Measurements from ENCODE around the gene FAM110D. TPM values are rescaled to one million over a fixed set of nuclear protein-coding genes. Genes with fewer than 3 reads are reported as not detected.
A peak's percentile ranks its signal among the peaks of the same experiment; 100 is the strongest.

Gene FAM110D
- total RNA-seq, 1 donor from 2014 or later, result 1.0 TPM

- no peaks in the 10 kb centered on the region for H3K9me3 ChIP-seq (ENCODE audit: control insufficient read depth in 3 of 3, low read length in 3 of 3)
- no peaks in the 10 kb centered on the region for H3K27me3 ChIP-seq (ENCODE audit: control insufficient read depth in 3 of 3, insufficient read depth in 3 of 3, low read length in 3 of 3)
- peak overlapping the region; percentile 81 for H3K27ac ChIP-seq (ENCODE audit: low read depth, low read length)
- H3K9ac ChIP-seq (ENCODE audit: low read depth in 1 of 3, low read length in 3 of 3), result peak overlapping the region; percentile 70 to 83 (median 81)
- H3K4me3 ChIP-seq (ENCODE audit: low read length in 3 of 3), result peak overlapping the region; percentile 48 to 81 (median 77)
- H3K4me1 ChIP-seq (ENCODE audit: control insufficient read depth in 3 of 3, insufficient read depth in 3 of 3, low read length in 3 of 3), result peaks cover 17 to 46% (median 38%) of the 10 kb centered on the region in 3 donors
- no peaks in the 10 kb centered on the region for H3K36me3 ChIP-seq (ENCODE audit: control insufficient read depth in 3 of 3, insufficient read depth in 3 of 3, low read length in 3 of 3)
Measured at GRCh38 chr1:26162220-26162709, 3.4 kb downstream of the FAM110D start.

DNA sequence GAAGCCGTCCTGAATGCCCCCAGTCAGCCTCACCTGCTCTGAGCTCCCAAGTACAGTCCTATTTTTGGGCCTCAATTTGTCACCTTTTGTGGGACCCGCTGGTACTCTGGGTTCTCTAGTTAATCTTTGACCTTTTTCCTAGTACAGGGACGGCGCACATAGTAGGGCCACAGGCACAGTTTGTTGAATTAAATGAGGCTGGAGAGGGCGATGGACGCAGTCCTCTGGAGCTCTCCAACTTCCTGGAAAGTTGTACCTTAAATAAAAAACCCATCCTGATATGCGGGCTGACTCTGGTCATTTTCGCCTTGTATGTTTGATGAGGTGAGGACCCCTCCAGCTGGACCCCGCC, 4.8 kb downstream of the FAM110D start:
- peaks cover 17 to 37% (median 35%) of the 10 kb centered on the region in 3 donors for H3K4me1 ChIP-seq (ENCODE audit: control insufficient read depth in 3 of 3, insufficient read depth in 3 of 3, low read length in 3 of 3)
- no peak overlapping the region for H3K27ac ChIP-seq (ENCODE audit: low read depth, low read length)
- peak overlapping the region in 2 of 3 donors; percentile 46 to 64 for H3K4me3 ChIP-seq (ENCODE audit: low read length in 3 of 3)

GRCh38 chr1:26164036-26164860, 5.4 kb downstream of the FAM110D start:
- Histone ChIP-seq H3K9ac (ENCODE audit: low read depth in 1 of 3, low read length in 3 of 3) (peak overlapping the region in 2 of 3 donors; percentile 56 to 81), H3K36me3 (ENCODE audit: control insufficient read depth in 3 of 3, insufficient read depth in 3 of 3, low read length in 3 of 3) (no peaks in the 10 kb centered on the region), H3K9me3 (ENCODE audit: control insufficient read depth in 3 of 3, low read length in 3 of 3) (no peaks in the 10 kb centered on the region), H3K27me3 (ENCODE audit: control insufficient read depth in 3 of 3, insufficient read depth in 3 of 3, low read length in 3 of 3) (no peaks in the 10 kb centered on the region), H3K4me3 (ENCODE audit: low read length in 3 of 3) (peak overlapping the region in 2 of 3 donors; percentile 46 to 64), H3K4me1 (ENCODE audit: control insufficient read depth in 3 of 3, insufficient read depth in 3 of 3, low read length in 3 of 3) (peaks cover 20 to 34% (median 34%) of the 10 kb centered on the region in 3 donors), H3K27ac (ENCODE audit: low read depth, low read length) (no peak overlapping the region)

More for the DNA sequence above, 4.8 kb downstream of the FAM110D start:
- H3K9ac ChIP-seq (ENCODE audit: low read depth in 1 of 3, low read length in 3 of 3), result peak overlapping the region in 1 of 3 donors; percentile 81
- no peaks in the 10 kb centered on the region for H3K27me3 ChIP-seq (ENCODE audit: control insufficient read depth in 3 of 3, insufficient read depth in 3 of 3, low read length in 3 of 3)
- H3K36me3 ChIP-seq (ENCODE audit: control insufficient read depth in 3 of 3, insufficient read depth in 3 of 3, low read length in 3 of 3), result no peaks in the 10 kb centered on the region
- no peaks in the 10 kb centered on the region for H3K9me3 ChIP-seq (ENCODE audit: control insufficient read depth in 3 of 3, low read length in 3 of 3)

DNA sequence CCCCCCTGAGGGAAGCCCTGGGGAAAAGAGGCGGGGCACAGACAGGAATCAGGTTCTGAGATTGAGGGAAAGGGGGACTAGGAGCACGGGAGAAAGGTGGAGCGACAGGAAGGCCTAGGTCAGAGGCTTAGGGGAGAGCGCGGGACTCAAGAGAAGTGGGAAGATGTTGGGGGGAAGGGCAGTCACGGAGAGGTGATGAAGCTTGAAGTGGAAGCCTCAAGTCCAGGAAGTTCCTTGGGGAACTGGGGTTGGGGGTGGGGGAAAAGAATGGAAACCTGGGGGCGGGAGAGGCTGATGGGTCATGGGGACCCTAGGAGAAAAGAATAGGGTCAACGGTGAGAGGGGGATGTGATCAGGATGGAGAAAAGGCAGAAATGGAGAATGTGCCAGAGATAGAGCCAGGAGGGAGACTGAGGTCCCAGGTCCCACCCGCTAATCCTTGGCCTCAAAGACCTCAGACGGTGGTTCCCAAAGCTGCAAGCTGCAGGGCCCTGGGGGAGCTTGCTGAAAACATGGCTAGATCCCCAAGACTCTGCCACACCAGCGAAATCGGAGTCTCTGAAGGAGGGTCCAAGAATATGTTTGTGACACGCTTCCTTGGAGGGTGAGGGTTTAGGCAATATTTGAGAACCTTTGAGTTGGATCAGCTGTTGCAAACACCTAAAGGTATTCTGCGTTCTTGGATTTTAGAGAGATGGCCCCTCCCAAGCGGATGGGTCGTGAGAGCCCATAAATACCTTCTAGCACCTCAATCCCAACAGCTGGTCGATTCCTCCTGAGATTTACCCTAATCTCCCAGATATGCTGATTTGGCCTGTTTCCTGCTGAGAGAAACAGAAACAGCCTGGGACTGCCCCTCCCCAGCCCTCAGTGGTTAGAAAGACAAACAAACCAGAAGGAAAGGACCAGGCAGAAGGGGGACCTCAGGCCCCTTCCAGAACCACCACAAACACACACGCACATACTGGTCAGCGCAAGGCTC, 6.3 kb downstream of the FAM110D start:
- Histone ChIP-seq H3K9me3 (ENCODE audit: control insufficient read depth in 3 of 3, low read length in 3 of 3) (no peaks in the 10 kb centered on the region), H3K36me3 (ENCODE audit: control insufficient read depth in 3 of 3, insufficient read depth in 3 of 3, low read length in 3 of 3) (no peaks in the 10 kb centered on the region), H3K4me3 (ENCODE audit: low read length in 3 of 3) (peak overlapping the region in 1 of 3 donors; percentile 64), H3K4me1 (ENCODE audit: control insufficient read depth in 3 of 3, insufficient read depth in 3 of 3, low read length in 3 of 3) (peaks cover 25 to 37% (median 32%) of the 10 kb centered on the region in 3 donors), H3K27ac (ENCODE audit: low read depth, low read length) (no peak overlapping the region), H3K9ac (ENCODE audit: low read depth in 1 of 3, low read length in 3 of 3) (peak overlapping the region in 1 of 3 donors; percentile 81), H3K27me3 (ENCODE audit: control insufficient read depth in 3 of 3, insufficient read depth in 3 of 3, low read length in 3 of 3) (no peaks in the 10 kb centered on the region)

GRCh38 chr1:26166719-26167281, 7.9 kb downstream of the FAM110D start:
- Histone ChIP-seq H3K9ac (ENCODE audit: low read depth in 1 of 3, low read length in 3 of 3) (no peak overlapping the region), H3K27ac (ENCODE audit: low read depth, low read length) (no peak overlapping the region), H3K4me3 (ENCODE audit: low read length in 3 of 3) (no peak overlapping the region), H3K4me1 (ENCODE audit: control insufficient read depth in 3 of 3, insufficient read depth in 3 of 3, low read length in 3 of 3) (peaks cover 34 to 40% (median 35%) of the 10 kb centered on the region in 3 donors), H3K9me3 (ENCODE audit: control insufficient read depth in 3 of 3, low read length in 3 of 3) (no peaks in the 10 kb centered on the region), H3K27me3 (ENCODE audit: control insufficient read depth in 3 of 3, insufficient read depth in 3 of 3, low read length in 3 of 3) (no peaks in the 10 kb centered on the region), H3K36me3 (ENCODE audit: control insufficient read depth in 3 of 3, insufficient read depth in 3 of 3, low read length in 3 of 3) (peaks cover 0 to 9% (median 5%) of the 10 kb centered on the region in 3 donors)

DNA sequence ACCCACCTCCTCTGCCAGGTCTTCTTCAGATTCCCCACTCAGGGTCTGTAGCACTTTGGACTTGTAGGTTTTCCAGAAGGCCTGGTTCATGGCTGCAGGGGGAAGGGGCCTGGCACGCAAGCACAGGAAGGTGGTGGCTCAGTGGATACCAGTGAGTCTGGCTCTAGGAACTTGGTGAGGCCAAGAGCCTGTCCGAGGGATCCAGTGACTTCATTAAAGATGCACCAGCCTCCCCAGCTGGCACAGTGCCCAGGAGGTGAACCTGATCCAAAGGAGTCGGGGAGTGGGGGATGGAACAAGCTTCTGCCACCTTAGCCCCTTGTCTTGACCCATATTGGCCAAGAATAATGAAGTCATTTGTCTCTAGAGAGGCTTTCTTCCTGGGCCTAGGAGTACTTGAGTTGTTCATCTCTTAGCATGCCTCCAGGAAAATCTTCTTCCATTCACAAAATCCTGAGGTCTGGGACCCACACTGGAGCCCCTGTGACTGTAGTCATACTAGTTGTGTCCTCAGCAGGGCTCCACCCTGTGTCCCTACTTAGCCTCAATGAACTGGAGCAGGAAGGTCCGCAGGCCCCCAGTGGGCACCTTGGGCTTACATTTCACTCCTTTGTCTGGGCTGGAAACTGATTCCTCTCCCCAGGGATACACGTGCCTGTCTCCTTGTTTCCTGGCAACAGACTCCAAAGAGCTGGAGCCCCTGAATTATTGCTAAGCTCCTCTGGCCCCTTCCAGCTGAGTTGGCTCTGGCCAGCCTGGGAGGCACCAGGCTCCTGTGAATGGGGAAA, 9.7 kb downstream of the FAM110D start, which contains the start of gene C1orf232:
Gene C1orf232 (minus strand): TSS at position 554 of the 788 bp plus-strand sequence. CDS start 464 bp downstream, at position 90.
- peaks cover 31 to 41% (median 34%) of the 10 kb centered on the region in 3 donors for H3K4me1 ChIP-seq (ENCODE audit: control insufficient read depth in 3 of 3, insufficient read depth in 3 of 3, low read length in 3 of 3)
- H3K36me3 ChIP-seq (ENCODE audit: control insufficient read depth in 3 of 3, insufficient read depth in 3 of 3, low read length in 3 of 3), result peaks cover 0 to 9% (median 5%) of the 10 kb centered on the region in 3 donors
- H3K27me3 ChIP-seq (ENCODE audit: control insufficient read depth in 3 of 3, insufficient read depth in 3 of 3, low read length in 3 of 3), result no peaks in the 10 kb centered on the region
- H3K27ac ChIP-seq (ENCODE audit: low read depth, low read length), result peak within 1 kb of the TSS; percentile 92
- H3K9me3 ChIP-seq (ENCODE audit: control insufficient read depth in 3 of 3, low read length in 3 of 3), result no peaks in the 10 kb centered on the region
- peak within 1 kb of the TSS; percentile 74 to 91 (median 85) for H3K4me3 ChIP-seq (ENCODE audit: low read length in 3 of 3)
- peak within 1 kb of the TSS; percentile 87 to 98 (median 94) for H3K9ac ChIP-seq (ENCODE audit: low read depth in 1 of 3, low read length in 3 of 3)

DNA sequence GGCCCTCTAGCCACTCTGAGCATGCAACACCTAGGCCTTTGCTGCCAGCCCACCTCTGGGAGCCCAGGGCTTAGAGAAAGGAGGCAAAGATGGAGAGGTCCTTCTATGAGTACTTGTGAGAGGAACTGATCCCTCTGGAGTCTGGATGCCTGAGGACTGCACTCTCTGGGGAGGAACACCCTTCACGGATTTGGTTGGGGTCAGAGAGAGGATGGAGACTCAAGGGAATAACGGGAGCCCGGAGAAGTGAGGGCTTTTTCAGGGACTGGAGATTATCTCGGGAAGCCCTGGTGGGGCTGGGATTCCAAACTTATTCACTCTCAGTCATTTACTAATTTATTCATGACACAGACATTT, 10.3 kb downstream of the FAM110D start:
- Histone ChIP-seq H3K4me1 (ENCODE audit: control insufficient read depth in 3 of 3, insufficient read depth in 3 of 3, low read length in 3 of 3) (peaks cover 26 to 37% (median 29%) of the 10 kb centered on the region in 3 donors), H3K4me3 (ENCODE audit: low read length in 3 of 3) (peak overlapping the region in 2 of 3 donors; percentile 74 to 91), H3K27me3 (ENCODE audit: control insufficient read depth in 3 of 3, insufficient read depth in 3 of 3, low read length in 3 of 3) (no peaks in the 10 kb centered on the region), H3K36me3 (ENCODE audit: control insufficient read depth in 3 of 3, insufficient read depth in 3 of 3, low read length in 3 of 3) (peaks cover 0 to 9% (median 5%) of the 10 kb centered on the region in 3 donors), H3K9me3 (ENCODE audit: control insufficient read depth in 3 of 3, low read length in 3 of 3) (no peaks in the 10 kb centered on the region), H3K27ac (ENCODE audit: low read depth, low read length) (peak overlapping the region; percentile 92), H3K9ac (ENCODE audit: low read depth in 1 of 3, low read length in 3 of 3) (peak overlapping the region; percentile 51 to 98 (median 94))

GRCh38 chr1:26169669-26170471, 11.0 kb downstream of the FAM110D start, which contains the start of gene ZNF593:
Gene ZNF593, plus strand, starts transcription at chr1:26169908. Its CDS starts 76 bp downstream, at chr1:26169984.
- Histone ChIP-seq H3K4me1 (ENCODE audit: control insufficient read depth in 3 of 3, insufficient read depth in 3 of 3, low read length in 3 of 3) (peaks cover 24 to 32% (median 26%) of the 10 kb centered on the region in 3 donors), H3K9me3 (ENCODE audit: control insufficient read depth in 3 of 3, low read length in 3 of 3) (no peaks in the 10 kb centered on the region), H3K27me3 (ENCODE audit: control insufficient read depth in 3 of 3, insufficient read depth in 3 of 3, low read length in 3 of 3) (no peaks in the 10 kb centered on the region), H3K9ac (ENCODE audit: low read depth in 1 of 3, low read length in 3 of 3) (peak within 1 kb of the TSS; percentile 87 to 98 (median 94)), H3K4me3 (ENCODE audit: low read length in 3 of 3) (peak within 1 kb of the TSS; percentile 74 to 91 (median 85)), H3K36me3 (ENCODE audit: control insufficient read depth in 3 of 3, insufficient read depth in 3 of 3, low read length in 3 of 3) (peaks cover 0 to 9% (median 5%) of the 10 kb centered on the region in 3 donors), H3K27ac (ENCODE audit: low read depth, low read length) (peak within 1 kb of the TSS; percentile 92)

Measured in skeletal muscle tissue (tissue), 4 donors.